Medulla oblongata (tissue), 1 donor: ENCODE measurements around the gene KLC1.

Experiments
- DNase-seq: peaks from one replicate; pipeline ENCODE4 v3.0.0-alpha.2; 2015; ENCODE audit errors: extremely low spot score

KLC1 gene

GRCh38 chr14:103735815-103736545 lies 107.0 kb downstream of the KLC1 start:
- no peak for DNase-seq

GRCh38 chr14:103736546-103737431 lies 107.8 kb downstream of the KLC1 start:
- peak; percentile 73 for DNase-seq

- DNase-seq = no peak
Measured at GRCh38 chr14:103737432-103738045, 108.5 kb downstream of the KLC1 start.

- no peak for DNase-seq
Measured at GRCh38 chr14:103738166-103738565, 109.2 kb downstream of the KLC1 start.

GRCh38 chr14:103738701-103739451 lies 109.9 kb downstream of the KLC1 start:
- peak; percentile 35 for DNase-seq

- DNase-seq = no peak
Measured at GRCh38 chr14:103739466-103739792, 110.4 kb downstream of the KLC1 start.

GRCh38 chr14:103739793-103740501 lies 110.9 kb downstream of the KLC1 start:
- no peak for DNase-seq

GRCh38 chr14:103740991-103741689 lies 112.1 kb downstream of the KLC1 start:
- no peak for DNase-seq

GRCh38 chr14:103741876-103742275 lies 112.9 kb downstream of the KLC1 start:
- DNase-seq = no peak

- DNase-seq = no peak
Measured at GRCh38 chr14:103742499-103743255, 113.7 kb downstream of the KLC1 start.

GRCh38 chr14:103743691-103744090 lies 114.7 kb downstream of the KLC1 start:
- peak; percentile 31 for DNase-seq

- no peak for DNase-seq
Measured at GRCh38 chr14:103744621-103745395, 115.8 kb downstream of the KLC1 start.

- no peak for DNase-seq
Measured at GRCh38 chr14:103745424-103745823, 116.4 kb downstream of the KLC1 start.

GRCh38 chr14:103746701-103747100 lies 117.7 kb downstream of the KLC1 start:
- no peak for DNase-seq

- DNase-seq = no peak
Measured at GRCh38 chr14:103748534-103748857, 119.5 kb downstream of the KLC1 start.

GRCh38 chr14:103749452-103749851 lies 120.4 kb downstream of the KLC1 start:
- DNase-seq = no peak

- no peak for DNase-seq
Measured at GRCh38 chr14:103749860-103750259, 120.8 kb downstream of the KLC1 start.
